Muscle of arm (tissue), 12 donors: Measurements from ENCODE around the gene SLC47A2. TPM values are rescaled to one million over a fixed set of nuclear protein-coding genes. Genes with fewer than 3 reads are reported as not detected.

ENCODE experiments used
- DNase-seq: peaks from one replicate; pipeline ENCODE4 v3.0.0-alpha.2; 2013
- polyA plus RNA-seq, 12 donors: library from polyadenylated mRNA; unstranded; fragments of 120-200 nt; gene quantifications; one replicate each; pipeline ENCODE4 v1.2.1, GENCODE V29; 2013; ENCODE audit not compliant: insufficient read length in 12 of 12

The SLC47A2 gene
- polyA plus RNA-seq, 12 donors: 0.15 to 0.60 (median 0.26) TPM; not detected in 2

DNA sequence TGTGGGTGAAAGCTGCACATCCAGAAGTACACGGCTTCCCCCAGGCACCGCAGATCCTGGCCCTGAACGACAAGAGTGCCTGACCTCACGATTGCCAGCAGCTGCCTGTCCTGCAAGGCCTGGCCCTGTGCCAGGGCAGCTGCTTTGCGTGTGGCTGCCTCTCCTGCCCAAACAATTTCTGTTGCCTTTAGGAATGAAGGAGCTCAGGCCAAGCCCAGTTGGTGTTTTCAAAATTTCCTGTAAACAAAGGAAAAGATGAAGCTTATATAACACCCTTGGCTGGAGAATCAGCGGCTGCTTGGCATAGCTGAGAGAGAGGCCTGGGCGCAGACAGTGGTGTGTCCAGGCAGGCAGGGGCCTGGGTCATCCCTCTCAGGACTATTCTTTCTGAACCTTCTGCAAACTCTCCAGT lies 11.7 kb upstream of the SLC47A2 start:
- DNase-seq: peak; percentile 79

DNA sequence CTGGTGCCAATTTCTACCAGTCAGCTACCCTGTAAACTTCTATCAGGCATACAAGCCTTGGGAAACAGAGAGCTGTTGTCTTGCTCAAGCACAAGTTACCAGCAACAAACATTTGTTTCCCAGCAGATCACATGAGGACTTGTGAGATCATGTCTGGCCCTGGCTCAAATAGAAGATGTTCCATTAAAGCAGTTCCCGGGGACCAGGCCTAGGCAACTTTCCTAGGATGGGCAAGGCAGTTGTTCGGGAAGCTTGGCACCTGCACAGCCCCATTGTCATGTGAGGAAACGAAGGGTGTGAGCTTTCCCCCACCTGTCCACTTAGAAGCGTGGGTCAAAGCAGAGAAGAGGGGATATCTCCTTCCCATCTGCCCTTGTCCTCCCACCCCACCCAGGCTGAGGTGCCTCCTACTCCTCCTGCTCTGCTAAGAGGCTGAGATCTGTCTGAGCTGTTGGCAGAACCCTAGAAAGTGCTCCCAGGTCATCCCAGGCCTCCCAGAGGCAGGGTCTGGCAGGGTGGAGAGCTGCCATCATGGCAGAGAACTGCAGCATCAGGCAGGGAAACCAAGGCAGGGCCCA lies 11.2 kb upstream of the SLC47A2 start:
- DNase-seq: peak; percentile 86

- DNase-seq: no peak
Observed at GRCh38 chr17:19726631-19727376, 10.4 kb upstream of the SLC47A2 start.

DNA sequence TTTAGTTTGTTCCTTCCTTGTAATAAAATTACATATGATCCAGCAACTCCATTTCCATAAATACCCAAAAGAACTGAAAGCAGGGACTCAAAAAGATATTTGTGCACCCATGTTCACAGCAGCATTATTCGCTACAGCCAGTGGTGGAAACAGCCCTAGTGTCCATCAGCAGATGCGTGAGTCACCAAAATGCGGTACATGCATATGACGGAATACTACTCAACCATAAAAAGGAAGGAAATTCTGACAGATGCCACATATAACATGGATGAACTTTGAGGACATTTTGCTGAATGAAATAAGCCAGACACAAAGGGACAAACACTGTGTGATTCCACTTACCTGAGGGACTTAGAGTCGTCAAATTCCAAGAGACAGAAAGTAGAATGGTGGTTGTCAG lies 9.1 kb upstream of the SLC47A2 start:
- DNase-seq: no peak

GRCh38 chr17:19724501-19725420 lies 8.4 kb upstream of the SLC47A2 start:
- no peak for DNase-seq

- no peak for DNase-seq
Observed at GRCh38 chr17:19723964-19724363, 7.6 kb upstream of the SLC47A2 start.

GRCh38 chr17:19720631-19721426 lies 4.4 kb upstream of the SLC47A2 start:
- DNase-seq: no peak

DNA sequence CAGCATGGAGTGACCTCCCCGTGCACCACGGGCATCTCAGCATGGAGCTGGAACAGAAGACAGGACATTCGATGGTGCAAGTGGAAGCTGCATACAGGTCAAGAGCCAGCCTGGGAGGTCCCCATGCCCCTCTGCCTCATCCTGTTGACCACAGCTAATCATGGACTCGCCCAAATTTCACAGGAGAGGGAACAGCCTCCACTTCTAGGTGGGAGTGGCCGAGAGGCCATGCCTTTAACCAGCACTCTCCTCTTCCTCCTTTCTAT lies 3.8 kb upstream of the SLC47A2 start:
- DNase-seq: no peak

DNA sequence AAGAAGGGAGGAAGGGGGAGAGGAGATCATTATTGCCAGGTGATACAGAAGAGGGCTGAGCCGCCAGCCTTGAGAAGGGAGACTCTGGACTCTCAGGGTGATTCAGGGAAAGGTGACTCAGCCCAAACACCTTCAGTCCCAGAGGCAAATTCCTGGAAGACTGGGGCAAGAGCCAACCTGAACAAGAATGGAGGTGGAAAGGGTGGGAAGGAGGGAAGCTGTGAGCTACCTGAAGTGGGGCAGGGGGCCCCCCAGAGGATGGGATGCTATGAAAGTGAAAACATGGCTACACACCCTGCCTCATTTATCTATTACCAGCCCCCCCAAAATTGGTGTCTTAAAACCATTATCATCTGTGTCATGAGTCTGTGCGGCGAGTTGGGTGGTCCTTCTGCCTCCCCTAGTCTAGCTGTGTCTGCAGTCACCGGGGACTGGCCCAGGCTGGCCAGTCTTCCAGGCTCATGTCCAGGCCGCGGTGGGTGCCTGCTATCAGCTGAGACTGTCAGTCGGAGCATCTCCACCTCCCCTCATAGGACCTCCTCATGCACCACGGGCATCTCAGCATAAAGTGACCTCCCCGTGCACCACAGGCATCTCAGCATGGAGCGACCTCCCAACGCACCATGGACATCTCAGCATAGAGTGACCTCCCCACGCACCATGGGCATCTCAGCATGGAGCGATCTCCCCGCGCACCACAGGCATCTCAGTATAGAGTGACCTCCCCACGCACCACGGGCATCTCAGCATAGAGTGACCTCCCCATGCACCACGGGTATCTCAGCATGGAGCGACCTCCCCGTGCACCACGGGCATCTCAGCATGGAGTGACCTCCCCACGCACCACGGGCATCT lies 3.2 kb upstream of the SLC47A2 start:
- DNase-seq: no peak

DNA sequence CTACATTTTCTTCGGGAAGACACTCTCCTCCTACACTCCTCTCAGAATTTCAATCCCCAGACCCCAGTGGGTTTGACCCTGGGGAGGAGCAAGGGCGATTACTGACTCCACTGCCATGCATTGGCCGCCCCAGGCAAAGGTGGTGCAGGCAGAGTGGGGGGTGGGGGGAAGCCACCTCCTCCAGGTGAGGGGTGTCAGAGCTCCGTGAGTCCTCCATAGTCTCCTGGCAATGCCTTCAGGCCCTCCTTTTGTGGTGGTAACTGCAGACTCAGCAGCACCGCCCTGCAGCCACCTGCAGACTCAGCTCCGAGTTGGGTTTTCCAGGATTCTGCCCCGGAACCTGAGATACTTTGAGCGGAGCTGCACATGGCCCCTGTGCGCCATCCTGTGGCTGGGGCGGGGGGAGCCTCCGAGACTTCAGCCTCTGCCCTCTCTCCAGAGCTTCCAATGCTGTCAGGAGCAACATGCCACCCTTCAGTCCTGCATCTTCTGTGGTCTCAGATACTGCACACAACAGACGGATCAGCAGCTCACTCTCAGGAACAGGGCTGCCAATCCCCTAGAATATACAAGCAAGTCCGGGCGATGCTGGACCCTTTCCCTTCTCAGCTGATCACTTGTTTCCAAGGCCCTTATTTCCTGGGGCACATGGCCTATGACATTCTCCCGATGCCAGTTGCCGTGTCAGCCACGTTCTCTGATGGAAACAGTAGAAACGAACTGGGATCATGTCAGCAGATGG lies 2.4 kb upstream of the SLC47A2 start:
- no peak for DNase-seq

DNA sequence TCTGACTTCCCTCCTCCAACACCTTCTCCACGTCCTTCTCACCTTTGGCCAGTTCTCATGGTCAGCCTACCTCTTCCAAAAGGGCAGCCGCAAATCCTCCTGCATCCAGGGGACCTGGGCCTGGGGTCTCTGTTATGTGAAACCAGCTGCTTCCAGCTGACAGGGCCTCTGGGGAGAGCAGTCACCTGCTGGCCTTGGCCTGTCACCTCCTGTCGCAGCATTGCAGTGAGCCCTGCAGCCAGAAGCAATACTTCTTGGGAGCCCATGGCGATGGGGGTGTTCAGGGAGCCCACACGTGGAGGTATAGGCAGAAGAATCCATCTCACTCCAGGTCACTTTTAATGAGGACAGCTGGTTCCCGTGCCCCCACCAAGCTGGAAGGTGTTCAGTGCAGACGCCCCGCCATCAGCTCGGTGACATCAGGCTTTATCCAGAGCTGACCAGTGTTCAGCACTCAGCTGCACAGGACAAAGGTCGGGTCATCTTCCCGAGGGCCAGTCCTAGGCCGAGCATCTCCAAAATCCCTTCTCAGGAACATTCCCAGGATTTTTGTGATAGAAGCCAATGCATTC lies 1.7 kb upstream of the SLC47A2 start:
- DNase-seq: no peak

DNA sequence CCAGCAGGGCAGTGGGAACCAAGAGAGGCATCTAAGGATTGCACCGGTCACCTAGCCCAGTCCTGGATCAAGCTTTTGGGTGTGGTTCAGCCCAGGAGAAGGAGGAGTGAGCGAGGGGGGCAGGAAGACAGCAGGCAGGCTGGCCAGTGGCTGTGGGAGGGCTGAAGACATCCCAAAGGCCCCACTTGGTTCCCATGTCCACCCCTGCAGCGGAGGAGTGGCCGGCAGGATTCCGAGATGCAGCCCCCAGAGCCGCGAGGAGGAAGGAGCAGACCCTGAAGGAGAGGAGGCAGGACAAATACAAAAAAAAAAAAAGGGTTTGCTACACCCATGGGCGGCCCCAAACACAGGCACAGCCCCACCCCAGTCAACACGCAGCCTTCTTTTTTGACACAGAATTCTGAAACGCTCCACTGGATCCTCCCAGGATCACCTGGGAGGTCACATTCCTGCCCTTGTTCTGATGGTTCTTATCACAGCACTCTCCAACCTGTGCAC lies 1.1 kb upstream of the SLC47A2 start:
- DNase-seq: no peak

GRCh38 chr17:19717031-19717360 lies 612 bp upstream of the SLC47A2 start:
- DNase-seq: no peak

GRCh38 chr17:19714542-19715411 lies 1.6 kb downstream of the SLC47A2 start:
- no peak for DNase-seq

DNA sequence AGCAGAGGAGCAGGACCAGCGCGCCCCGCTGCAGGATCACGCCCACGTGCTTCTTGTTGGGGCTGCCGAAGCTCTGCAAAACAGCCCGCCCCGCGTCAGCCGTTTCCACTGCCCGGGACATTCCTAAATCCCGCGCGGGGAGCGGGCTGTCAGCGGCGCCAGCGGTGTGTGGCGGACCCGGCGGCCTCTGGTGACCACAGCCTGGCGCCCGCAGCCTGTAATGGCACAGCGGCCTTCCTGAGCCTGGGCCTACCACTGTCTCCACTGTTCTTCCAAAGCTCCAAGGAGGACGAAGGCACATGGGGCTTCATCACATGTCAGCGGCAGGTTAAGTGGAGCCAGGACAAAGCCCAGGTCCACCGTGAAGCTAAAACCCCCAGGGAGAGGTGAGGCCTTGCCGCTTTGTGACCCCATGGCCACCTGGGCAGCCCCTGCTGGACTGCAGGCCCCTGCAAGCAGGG lies 2.5 kb downstream of the SLC47A2 start:
- no peak for DNase-seq

DNA sequence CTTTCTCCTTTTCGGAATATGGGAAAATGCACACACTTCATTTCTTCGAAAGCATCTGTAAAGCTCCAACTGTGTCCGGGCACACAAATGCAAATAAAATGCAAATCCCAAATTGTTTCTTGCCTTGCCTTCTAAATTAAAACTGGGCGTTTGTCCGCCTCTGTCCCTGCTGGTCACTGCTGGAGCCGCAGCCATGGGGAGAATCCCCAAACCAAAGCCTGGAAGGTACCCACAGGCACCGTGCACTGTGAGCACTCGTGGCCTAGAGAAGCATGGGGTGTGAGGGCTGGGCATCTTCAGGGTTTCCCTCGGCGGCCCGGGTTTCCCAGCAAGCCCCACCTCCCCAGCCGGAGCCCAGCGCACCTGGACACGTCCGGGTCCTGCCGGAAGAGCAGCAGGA lies 2.9 kb downstream of the SLC47A2 start:
- no peak for DNase-seq

DNA sequence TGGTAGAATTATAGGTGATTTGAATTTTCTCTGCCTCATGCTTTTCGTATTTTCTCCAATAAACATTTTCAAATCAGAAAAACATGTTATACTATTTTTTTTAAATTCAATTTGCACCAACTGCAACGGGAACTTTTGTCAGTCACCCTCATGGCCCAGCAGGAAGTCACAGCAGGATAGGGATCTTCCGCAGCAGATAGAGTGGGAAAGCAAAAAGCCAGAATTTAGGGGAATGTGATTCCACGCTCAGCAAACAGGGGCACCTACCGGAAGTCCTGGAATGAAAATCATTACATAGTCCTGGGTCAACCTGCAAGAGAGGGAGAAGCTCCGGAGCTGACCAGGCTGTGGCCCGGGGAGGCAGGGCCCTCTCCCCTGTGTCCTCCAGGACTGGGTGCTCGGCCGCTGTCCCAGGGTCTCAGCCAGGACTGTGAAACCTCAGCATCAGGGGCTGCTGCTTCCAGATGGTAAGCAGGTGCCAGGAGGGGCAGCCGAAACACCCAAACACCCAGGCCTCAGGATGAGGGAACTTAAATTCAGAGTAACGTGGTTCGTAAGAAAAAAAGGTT lies 3.9 kb downstream of the SLC47A2 start:
- DNase-seq: no peak

- DNase-seq: no peak
Observed at GRCh38 chr17:19709841-19710240, 6.5 kb downstream of the SLC47A2 start.
